GM15510 (cell line): Measurements from ENCODE around the gene SAT1.

Experiments
- POLR2A ChIP-seq: IDR thresholded peaks from 3 replicates; pipeline ENCODE4 v1.6.1; 2011; ENCODE audit warnings: borderline replicate concordance; ENCODE audit not compliant: insufficient read length; ENCODE audit errors: extremely low read depth

The SAT1 gene

GRCh38 chrX:23782863-23783588 is at the start of gene SAT1:
TSS of gene SAT1 (plus strand) at chrX:23783173. CDS start at chrX:23783352, 179 bp downstream.
- peak; percentile 99 for TF ChIP-seq POLR2A

GRCh38 chrX:23736030-23736429 is 46.9 kb upstream of the SAT1 start:
- TF ChIP-seq POLR2A: no peak

GRCh38 chrX:23737413-23737812 is 45.6 kb upstream of the SAT1 start:
- TF ChIP-seq POLR2A: no peak

GRCh38 chrX:23742174-23742696 is 40.7 kb upstream of the SAT1 start:
- TF ChIP-seq POLR2A: no peak

GRCh38 chrX:23742697-23743622 is 40.0 kb upstream of the SAT1 start, which contains the start of gene ACOT9:
TSS of gene ACOT9 (minus strand) at chrX:23743276. CDS start at chrX:23743144, 132 bp downstream.
- peak; percentile 62 for TF ChIP-seq POLR2A

- TF ChIP-seq POLR2A: no peak
Measured at GRCh38 chrX:23745786-23746185, 37.2 kb upstream of the SAT1 start.

- TF ChIP-seq POLR2A: no peak
Measured at GRCh38 chrX:23749129-23749528, 33.8 kb upstream of the SAT1 start.

GRCh38 chrX:23749576-23749975 is 33.4 kb upstream of the SAT1 start:
- TF ChIP-seq POLR2A: no peak

GRCh38 chrX:23752740-23753415 is 30.1 kb upstream of the SAT1 start:
- TF ChIP-seq POLR2A: no peak

- no peak for TF ChIP-seq POLR2A
Measured at GRCh38 chrX:23754664-23755063, 28.3 kb upstream of the SAT1 start.

- TF ChIP-seq POLR2A: no peak
Measured at GRCh38 chrX:23756165-23756564, 26.8 kb upstream of the SAT1 start.

GRCh38 chrX:23759821-23760220 is 23.2 kb upstream of the SAT1 start:
- no peak for TF ChIP-seq POLR2A

GRCh38 chrX:23764188-23764984 is 18.6 kb upstream of the SAT1 start:
- TF ChIP-seq POLR2A: no peak

- TF ChIP-seq POLR2A: no peak
Measured at GRCh38 chrX:23765449-23765848, 17.5 kb upstream of the SAT1 start.
